NCI-H1417 (cell line): Measurements from ENCODE around the gene LONP2.

ENCODE experiments used
- DNase-seq, 3 experiments: peaks; one replicate each; lab custom pipeline; 2025; lab: John Stamatoyannopoulos, UW

The LONP2 gene, protein sequence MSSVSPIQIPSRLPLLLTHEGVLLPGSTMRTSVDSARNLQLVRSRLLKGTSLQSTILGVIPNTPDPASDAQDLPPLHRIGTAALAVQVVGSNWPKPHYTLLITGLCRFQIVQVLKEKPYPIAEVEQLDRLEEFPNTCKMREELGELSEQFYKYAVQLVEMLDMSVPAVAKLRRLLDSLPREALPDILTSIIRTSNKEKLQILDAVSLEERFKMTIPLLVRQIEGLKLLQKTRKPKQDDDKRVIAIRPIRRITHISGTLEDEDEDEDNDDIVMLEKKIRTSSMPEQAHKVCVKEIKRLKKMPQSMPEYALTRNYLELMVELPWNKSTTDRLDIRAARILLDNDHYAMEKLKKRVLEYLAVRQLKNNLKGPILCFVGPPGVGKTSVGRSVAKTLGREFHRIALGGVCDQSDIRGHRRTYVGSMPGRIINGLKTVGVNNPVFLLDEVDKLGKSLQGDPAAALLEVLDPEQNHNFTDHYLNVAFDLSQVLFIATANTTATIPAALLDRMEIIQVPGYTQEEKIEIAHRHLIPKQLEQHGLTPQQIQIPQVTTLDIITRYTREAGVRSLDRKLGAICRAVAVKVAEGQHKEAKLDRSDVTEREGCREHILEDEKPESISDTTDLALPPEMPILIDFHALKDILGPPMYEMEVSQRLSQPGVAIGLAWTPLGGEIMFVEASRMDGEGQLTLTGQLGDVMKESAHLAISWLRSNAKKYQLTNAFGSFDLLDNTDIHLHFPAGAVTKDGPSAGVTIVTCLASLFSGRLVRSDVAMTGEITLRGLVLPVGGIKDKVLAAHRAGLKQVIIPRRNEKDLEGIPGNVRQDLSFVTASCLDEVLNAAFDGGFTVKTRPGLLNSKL

GRCh38 chr16:48244080-48244862 is at the start of gene LONP2:
TSS of gene LONP2 (plus strand) at chr16:48244300. CDS start at chr16:48244389, 89 bp downstream.
- peak; percentile 74 to 92 (median 89) for DNase-seq

GRCh38 chr16:48194828-48195556 is 49.1 kb upstream of the LONP2 start:
- DNase-seq = peak; percentile 2 to 62 (median 10)

GRCh38 chr16:48197294-48197693 is 46.8 kb upstream of the LONP2 start:
- no peak for DNase-seq

- peak in 1 of 3 experiments; percentile 3 for DNase-seq
Measured at GRCh38 chr16:48201515-48202201, 42.4 kb upstream of the LONP2 start.

- DNase-seq = no peak
Measured at GRCh38 chr16:48203974-48204824, 39.9 kb upstream of the LONP2 start.

DNA sequence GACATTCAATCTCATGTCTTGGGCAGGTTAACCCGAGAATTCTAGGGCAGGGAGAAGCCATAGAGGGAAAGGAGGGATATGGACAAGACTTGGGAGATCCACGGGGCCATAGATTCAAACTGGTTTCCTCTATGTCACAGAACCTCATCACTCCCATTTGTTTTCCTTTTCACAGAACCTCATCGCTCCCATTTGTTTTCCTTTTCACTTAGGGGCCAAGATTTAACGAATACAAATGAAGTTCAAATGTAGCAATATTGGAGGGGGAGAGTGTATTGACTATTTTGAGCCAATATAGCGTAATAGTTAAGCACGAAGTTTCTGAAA is 39.3 kb upstream of the LONP2 start:
- DNase-seq = no peak

DNA sequence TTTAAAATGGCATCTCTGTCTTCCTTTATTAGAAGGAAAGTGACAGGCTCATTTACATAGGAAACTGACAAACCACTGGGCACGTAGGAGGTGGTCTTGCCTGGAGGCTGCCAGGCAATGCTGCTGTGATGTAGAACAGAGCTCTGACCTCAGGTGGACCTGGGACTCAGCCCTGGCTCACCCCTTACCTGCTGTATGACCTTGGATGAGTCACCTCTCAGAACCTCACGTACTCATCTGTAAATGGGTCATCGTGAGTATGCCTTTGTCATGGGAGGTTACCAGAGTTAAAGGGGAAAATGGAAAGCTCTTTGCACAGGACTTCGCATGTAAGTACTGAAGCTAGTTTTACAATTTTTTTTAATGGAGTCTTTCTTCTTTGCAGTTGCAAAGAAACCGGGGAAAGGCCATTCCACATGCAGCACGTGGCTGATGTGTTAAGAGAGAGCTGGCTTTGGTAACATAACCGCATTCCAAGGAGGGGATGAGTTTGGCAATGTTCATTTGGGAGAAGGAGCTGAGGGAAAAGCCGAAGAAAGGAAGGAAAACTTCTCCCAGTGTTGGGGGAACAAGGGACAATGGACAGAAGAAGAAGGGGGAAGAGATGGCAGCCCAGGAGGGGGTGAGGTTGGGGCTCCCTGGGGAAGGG is 37.4 kb upstream of the LONP2 start:
- no peak for DNase-seq

- DNase-seq = no peak
Measured at GRCh38 chr16:48210747-48211146, 33.4 kb upstream of the LONP2 start.

- no peak for DNase-seq
Measured at GRCh38 chr16:48212033-48212432, 32.1 kb upstream of the LONP2 start.

DNA sequence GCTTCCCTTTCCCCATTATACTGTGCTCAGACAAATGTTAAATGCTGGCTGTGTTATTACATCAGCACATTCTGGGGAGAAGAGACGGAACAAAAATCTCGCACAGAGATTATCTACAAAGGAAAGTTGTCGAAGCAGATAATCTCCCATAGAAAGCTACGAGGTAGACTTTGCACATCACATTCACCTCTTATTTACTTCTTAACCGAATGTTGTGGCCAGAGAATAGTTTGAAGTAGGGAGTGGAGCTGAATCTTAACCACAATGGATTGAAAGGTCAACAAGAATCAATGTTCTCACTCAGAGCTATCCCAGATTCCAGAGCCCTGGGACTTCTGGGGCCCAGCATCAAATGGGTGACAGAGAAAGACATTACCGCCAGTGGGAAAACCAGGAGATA is 28.4 kb upstream of the LONP2 start:
- no peak for DNase-seq

- DNase-seq = no peak
Measured at GRCh38 chr16:48217708-48218107, 26.4 kb upstream of the LONP2 start.

DNA sequence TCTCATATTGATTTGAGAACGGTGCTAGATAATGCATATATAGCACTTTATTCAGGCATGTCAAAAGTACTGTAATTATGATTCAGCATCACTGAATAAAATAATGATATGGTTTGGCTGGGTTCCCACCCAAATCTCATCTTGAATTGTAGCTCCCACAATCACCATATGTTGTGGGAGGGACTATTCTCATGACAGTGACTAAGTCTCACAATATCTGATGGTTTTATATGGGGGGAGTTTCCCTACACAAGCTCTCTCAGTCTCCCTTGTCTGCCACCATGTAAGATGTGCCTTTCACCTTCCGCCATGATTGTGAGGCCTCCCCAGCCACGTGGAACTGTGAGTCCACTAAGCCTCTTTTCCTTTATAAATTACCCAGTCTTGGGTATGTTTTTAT is 25.6 kb upstream of the LONP2 start:
- no peak for DNase-seq

DNA sequence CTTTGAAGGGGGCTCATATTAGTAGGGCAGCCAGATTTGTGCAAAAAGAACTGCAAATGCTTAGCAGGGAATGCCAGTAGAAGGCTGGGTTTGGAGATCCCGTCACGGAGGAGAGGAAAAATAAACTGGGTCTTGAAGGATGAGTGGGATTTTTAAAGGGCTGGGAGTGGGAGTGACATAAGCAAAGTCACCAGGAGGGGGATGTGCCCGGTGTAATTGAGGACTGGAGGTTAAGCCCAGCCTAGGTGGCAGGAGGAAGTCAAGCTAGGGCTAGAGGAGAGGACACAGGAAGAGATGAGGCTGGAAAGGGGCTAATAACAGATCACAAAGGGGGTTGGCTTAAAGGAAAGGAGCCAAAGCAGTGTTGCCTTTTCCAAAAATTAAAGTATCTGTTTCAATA is 23.2 kb upstream of the LONP2 start:
- no peak for DNase-seq

- no peak for DNase-seq
Measured at GRCh38 chr16:48223490-48223889, 20.6 kb upstream of the LONP2 start.

DNA sequence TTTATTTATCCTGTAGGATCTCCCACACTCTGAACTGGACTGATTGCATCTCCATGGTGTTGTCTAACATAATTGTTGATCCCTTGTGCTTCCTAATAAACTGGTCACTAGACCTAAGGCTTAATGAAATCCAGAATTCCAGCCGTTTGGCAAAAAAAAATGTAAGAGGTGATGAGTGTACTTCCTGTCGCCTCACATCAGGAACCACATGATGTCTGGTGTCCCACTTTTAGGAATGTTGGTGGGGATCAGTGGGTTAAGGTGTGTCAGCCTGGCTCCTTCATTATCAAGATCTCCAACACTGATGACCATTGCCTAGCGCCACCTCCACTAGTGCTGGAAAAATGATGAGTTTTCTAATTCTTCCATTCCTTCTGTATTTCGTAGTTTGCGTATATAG is 18.6 kb upstream of the LONP2 start:
- no peak for DNase-seq

DNA sequence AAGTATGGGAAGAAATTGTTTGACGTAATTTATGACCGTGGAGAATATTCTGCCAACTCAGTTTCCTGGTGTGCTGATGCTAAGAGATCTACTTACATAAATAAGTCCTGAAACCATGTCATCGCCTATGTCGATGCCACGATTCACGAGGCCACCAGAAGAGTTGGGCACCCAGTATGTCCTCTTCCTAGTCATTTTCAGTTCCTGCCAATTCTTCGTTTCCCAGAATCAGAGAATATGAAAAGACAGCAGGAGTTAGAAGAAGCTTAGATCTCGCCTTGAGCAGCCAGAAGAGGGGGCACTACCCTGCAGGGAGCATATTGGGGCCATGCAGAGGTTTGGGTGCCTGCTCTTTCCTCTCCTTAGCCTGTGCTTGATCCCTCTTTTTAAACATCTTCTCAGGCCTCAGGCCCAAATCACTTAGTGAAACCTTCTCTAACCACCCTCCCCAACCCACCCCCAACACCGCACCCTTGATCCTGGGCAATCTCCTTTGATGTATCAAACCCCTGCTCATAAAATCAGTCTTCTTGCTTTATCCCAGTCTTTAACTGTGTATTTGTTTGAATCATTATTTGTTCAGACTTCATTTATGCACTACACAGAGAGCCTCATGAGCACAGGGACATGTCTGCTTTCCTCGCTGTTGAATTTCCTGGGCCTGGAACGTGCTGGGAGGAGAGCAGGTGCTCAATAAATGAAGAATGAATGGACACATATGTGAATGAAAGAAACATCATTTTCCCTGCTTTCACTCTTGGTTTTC is 12.2 kb upstream of the LONP2 start:
- DNase-seq = peak in 1 of 3 experiments; percentile 21

DNA sequence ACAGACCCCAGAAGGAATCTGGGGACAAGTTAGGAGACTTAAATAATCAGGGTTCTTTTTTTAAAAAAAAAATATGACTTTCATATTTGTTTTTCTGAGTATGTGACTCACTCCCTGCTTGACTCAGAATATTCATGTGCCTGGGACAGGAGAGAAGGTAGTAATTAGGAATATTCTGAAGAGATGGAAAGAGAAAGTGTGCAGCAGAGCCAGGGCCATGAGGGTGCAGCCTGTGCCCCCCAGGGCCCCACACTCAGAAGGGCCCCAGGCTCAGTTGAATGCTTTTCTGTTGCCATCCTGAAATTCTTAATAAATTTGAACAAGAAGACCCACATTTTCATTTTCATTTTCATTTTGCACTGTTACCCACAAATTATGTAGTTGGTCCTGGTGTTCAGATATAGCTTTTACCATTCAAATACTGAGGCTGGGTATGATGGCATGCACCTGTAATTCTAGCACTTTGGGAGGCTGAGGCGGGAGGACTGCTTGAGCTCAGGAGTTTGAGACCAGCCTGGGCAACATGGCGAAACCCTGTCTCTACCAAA is 11.5 kb upstream of the LONP2 start:
- no peak for DNase-seq

DNA sequence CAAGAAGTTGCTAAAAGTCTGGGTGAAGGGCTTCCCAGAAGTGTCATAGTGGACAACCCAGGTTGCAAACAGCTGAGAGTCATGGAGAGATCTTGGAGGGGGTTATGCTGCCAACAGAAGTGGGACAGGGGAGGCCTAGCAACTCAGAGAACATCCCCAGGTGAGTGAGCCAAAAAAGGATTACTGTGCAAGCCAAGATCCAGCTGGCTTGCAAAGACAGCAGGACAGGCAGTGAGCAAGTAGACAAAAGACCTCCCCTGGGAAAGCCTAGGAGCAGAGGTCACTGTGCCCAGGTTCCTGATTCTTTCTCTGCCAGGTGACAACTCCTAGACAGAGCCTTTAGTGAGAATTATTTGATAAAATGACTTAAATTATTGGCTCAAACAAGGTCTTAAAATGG is 9.5 kb upstream of the LONP2 start:
- no peak for DNase-seq
